B cell (primary cell): Measurements from ENCODE around the gene DGCR8. TPM values are rescaled to one million over a fixed set of nuclear protein-coding genes. Genes with fewer than 3 reads are reported as not detected.

Source experiments
- ATAC-seq: fragments of 200-7000 bp; cut with Tn5 transposase; one replicate; pipeline ENCODE4 v1.10.0; 2021; ENCODE audit warnings: low read depth, mild to moderate bottlenecking, moderate number of reproducible peaks, moderate library complexity
- CTCF ChIA-PET: fragments of 350-600 bp; sonication (Branson Sonifier 250); formaldehyde crosslinking; loops from one replicate; lab custom pipeline; 2021; ENCODE audit warnings: antibody characterized with exemption, inconsistent platforms; lab: Charles Lee
- POLR2A ChIA-PET: fragments of 350-600 bp; sonication (Branson Sonifier 250); formaldehyde crosslinking; loops from one replicate; lab custom pipeline; 2021; ENCODE audit warnings: antibody characterized with exemption; lab: Charles Lee
- DNase-seq: peaks from one replicate; pipeline ENCODE4 v3.0.0; 2013
- H2AFZ ChIP-seq: 2 replicates; pipeline ENCODE4 v1.6.1; 2012; ENCODE audit warnings: mild to moderate bottlenecking, low read depth, low read length; ENCODE audit not compliant: insufficient read depth, poor library complexity, severe bottlenecking
- H3K27ac ChIP-seq, 2 donors: 1 replicate in 1 of 2; 2 replicates in 1 of 2; pipeline ENCODE4 v1.5.1; 2012 to 2013; ENCODE audit warnings: low read length in 2 of 2, mild to moderate bottlenecking in 2 of 2, moderate library complexity in 1 of 2
- H3K27me3 ChIP-seq, 4 experiments: fragments of 200-600 bp in 1 of 4; sonication (generic) in 1 of 4; replicated peaks in 1 of 4; 1 replicate in 2 of 4; 2 replicates in 2 of 4; pipeline versions ENCODE4 v1.6.1 to v1.7.0; 2013 to 2016; ENCODE audit warnings: low read length in 3 of 4, mild to moderate bottlenecking in 2 of 4, mixed read lengths in 1 of 4, moderate library complexity in 1 of 4; ENCODE audit not compliant: insufficient read depth in 4 of 4, control insufficient read depth in 3 of 4; ENCODE audit errors: control extremely low read depth in 1 of 4
- H3K36me3 ChIP-seq, 2 experiments: replicated peaks in 1 of 2; 1 replicate in 1 of 2; 2 replicates in 1 of 2; pipeline versions ENCODE4 v1.6.1 to v1.7.1; 2013; ENCODE audit warnings: low read length in 1 of 2; ENCODE audit not compliant: insufficient read depth in 2 of 2, control insufficient read depth in 1 of 2; ENCODE audit errors: control extremely low read depth in 1 of 2, extremely low read depth in 1 of 2
- H3K4me1 ChIP-seq, 2 donors: fragments of 200-600 bp in 1 of 2; sonication (generic) in 1 of 2; 1 replicate in 1 of 2; 2 replicates in 1 of 2; pipeline versions ENCODE4 v1.5.1 to v1.6.1; 2013 to 2017; ENCODE audit warnings: low read length in 2 of 2; ENCODE audit not compliant: control insufficient read depth in 2 of 2, insufficient read depth in 2 of 2
- H3K4me2 ChIP-seq: replicated peaks from 2 replicates; pipeline ENCODE3; 2012; ENCODE audit warnings: mild to moderate bottlenecking, low read depth, low read length; ENCODE audit not compliant: poor library complexity, severe bottlenecking
- H3K4me3 ChIP-seq, 5 experiments: fragments of 200-600 bp in 1 of 5; sonication (generic) in 1 of 5; 1 replicate in 3 of 5; 2 replicates in 2 of 5; pipeline versions ENCODE4 v1.5.1 to v1.7.0; 2011 to 2016; ENCODE audit warnings: low read length in 4 of 5, mild to moderate bottlenecking in 4 of 5, low read depth in 2 of 5, control low read depth in 1 of 5, moderate library complexity in 1 of 5; ENCODE audit not compliant: insufficient read depth in 1 of 5; ENCODE audit errors: control extremely low read depth in 1 of 5, extremely low read depth in 1 of 5
- H3K79me2 ChIP-seq: fragments of 200-600 bp; sonication (generic); one replicate; pipeline ENCODE4 v1.6.0; 2016; ENCODE audit warnings: low read length; ENCODE audit not compliant: control insufficient read depth, insufficient read depth
- H3K9ac ChIP-seq: fragments of 200-600 bp; sonication (generic); 2 replicates; pipeline ENCODE4 v1.6.1; 2017; ENCODE audit warnings: mild to moderate bottlenecking, low read length, moderate library complexity
- H3K9me3 ChIP-seq, 3 donors: one replicate each; pipeline versions ENCODE4 v1.6.1 to v1.7.1; 2013; ENCODE audit warnings: low read length in 2 of 3; ENCODE audit not compliant: control insufficient read depth in 2 of 3, insufficient read depth in 1 of 3; ENCODE audit errors: control extremely low read depth in 1 of 3
- H4K20me1 ChIP-seq: 2 replicates; pipeline ENCODE4 v1.6.0; 2012; ENCODE audit warnings: mild to moderate bottlenecking, low read length; ENCODE audit not compliant: insufficient read depth, control insufficient read depth, poor library complexity, severe bottlenecking
- H3K27ac Mint-ChIP-seq: one replicate; pipeline ENCODE4 v1.8.0; 2021; ENCODE audit warnings: mixed read lengths
- H3K27me3 Mint-ChIP-seq: one replicate; pipeline ENCODE4 v1.8.0; 2021; ENCODE audit warnings: mixed read lengths
- H3K4me1 Mint-ChIP-seq: one replicate; pipeline ENCODE4 v1.8.0; 2021; ENCODE audit warnings: mixed read lengths
- H3K4me3 Mint-ChIP-seq: one replicate; pipeline ENCODE4 v1.8.0; 2021; ENCODE audit warnings: mixed read lengths
- H3K9me3 Mint-ChIP-seq: one replicate; pipeline ENCODE4 v1.8.0; 2022; ENCODE audit warnings: mixed read lengths; ENCODE audit not compliant: insufficient read depth
- EZH2 ChIP-seq: IDR thresholded peaks from 2 replicates; pipeline ENCODE4 v1.6.1; 2012; ENCODE audit warnings: borderline replicate concordance, low read depth, mild to moderate bottlenecking, moderate library complexity, low read length; ENCODE audit not compliant: insufficient read depth, poor library complexity, severe bottlenecking
- WGBS: methylation state at CpG from one replicate; pipeline ENCODE4 v1.1.5; 2013; ENCODE audit warnings: missing lambda C conversion rate; ENCODE audit not compliant: insufficient coverage; 5-methylcytosine and 5-hydroxymethylcytosine counted together
- intact Hi-C: fragments of 100-400 bp; cut with micrococcal nuclease; formaldehyde crosslinking; loops from one replicate; pipeline ENCODE4 v1.10.0; 2022
- polyA plus RNA-seq: library from polyadenylated mRNA; depleted of rRNA; stranded (reverse); fragments of >200 nt; gene quantifications from 2 replicates; pipeline ENCODE4 v1.2.3, GENCODE V29; 2012
- total RNA-seq, 2 donors: library from RNA; stranded (reverse); fragments of 120-200 nt in 1 of 2; gene quantifications; 1 replicate in 1 of 2; 2 replicates in 1 of 2; pipeline versions ENCODE4 v1.2.3 to v1.2.4, GENCODE V29; 2013 to 2022
- TF ChIP-seq, protein P1 (sequence below): fragments of 200-600 bp; IDR thresholded peaks from one replicate; pipeline ENCODE4 v1.8.0; 2022; ENCODE audit warnings: antibody characterized with exemption, mild to moderate bottlenecking

DGCR8 gene
- total and polyA plus RNA-seq, 2 donors (not counting 1 experiment from before 2014, with no cell fraction given), result 19.6 to 43.2 TPM

DNA sequence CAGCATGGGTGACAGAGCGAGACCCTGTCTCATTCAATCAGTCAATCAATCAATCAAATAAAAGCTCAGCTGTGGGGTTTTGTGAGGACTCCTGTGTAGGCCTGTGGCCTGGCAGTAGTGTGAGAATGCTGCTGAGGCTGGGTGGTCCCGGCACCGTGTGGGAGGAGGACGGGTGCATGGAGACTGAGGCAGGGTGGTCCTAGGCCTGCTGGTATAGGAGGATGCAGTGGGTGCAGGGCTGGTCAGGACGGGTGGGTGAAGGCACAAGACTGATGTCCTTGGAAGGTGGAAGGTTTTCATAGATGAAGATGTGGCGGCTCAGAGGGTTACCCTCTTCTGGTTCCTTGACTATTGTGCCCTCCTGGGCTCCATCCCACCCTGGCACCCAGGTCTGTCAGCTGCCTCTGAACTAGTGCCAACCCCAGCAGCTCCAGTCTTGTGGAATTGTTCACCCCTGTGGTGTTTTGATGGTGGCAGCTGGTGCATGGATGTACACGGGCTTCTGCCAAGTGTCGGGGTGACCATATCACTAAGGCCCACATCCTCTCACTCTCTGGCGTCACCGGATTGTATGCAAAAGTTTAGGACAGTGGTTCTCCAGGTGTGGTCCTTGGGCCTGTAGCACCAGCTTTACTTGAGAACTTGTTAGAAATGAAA lies 35.4 kb upstream of the DGCR8 start:
- TF ChIP-seq EZH2, result no peak
- TF ChIP-seq, protein P1, sequence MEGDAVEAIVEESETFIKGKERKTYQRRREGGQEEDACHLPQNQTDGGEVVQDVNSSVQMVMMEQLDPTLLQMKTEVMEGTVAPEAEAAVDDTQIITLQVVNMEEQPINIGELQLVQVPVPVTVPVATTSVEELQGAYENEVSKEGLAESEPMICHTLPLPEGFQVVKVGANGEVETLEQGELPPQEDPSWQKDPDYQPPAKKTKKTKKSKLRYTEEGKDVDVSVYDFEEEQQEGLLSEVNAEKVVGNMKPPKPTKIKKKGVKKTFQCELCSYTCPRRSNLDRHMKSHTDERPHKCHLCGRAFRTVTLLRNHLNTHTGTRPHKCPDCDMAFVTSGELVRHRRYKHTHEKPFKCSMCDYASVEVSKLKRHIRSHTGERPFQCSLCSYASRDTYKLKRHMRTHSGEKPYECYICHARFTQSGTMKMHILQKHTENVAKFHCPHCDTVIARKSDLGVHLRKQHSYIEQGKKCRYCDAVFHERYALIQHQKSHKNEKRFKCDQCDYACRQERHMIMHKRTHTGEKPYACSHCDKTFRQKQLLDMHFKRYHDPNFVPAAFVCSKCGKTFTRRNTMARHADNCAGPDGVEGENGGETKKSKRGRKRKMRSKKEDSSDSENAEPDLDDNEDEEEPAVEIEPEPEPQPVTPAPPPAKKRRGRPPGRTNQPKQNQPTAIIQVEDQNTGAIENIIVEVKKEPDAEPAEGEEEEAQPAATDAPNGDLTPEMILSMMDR, result no peak
- POLR2A ChIA-PET, result interaction anchor here (0.7 kb wide), 1 partner anchor 102 kb away, joined by 6 read pairs; no protein-coding TSS in a partner anchor
- ATAC-seq, result no peak

DNA sequence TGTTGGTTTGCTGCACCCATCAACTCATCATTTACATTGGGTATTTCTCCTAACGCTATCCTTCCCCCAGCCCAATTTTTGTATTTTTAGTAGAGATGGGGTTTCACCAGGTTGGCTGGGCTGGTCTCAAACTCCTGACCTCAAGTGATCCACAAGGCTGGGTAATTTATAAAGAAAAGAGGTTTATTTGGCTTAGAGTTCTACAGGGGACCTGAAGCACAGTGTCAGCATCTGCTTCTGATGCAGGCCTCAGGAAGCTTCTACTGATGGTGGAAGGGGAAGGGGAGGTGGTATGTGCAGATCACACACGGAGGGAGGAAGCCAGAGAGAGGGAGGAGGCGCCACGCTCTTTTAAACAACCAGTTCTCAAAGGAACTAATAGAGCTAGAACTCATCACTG lies 33.3 kb upstream of the DGCR8 start:
- Mint-ChIP-seq H3K27me3 (no peaks in the 10 kb centered on the region), H3K9me3 (no peaks in the 10 kb centered on the region), H3K27ac (no peak overlapping the region), H3K4me3 (no peak overlapping the region), H3K4me1 (peaks cover 2% of the 10 kb centered on the region)
- peaks cover 0 to 42% of the 10 kb centered on the region in 2 experiments for H3K36me3 ChIP-seq
- TF ChIP-seq, protein P1, result no peak
- no peak for TF ChIP-seq EZH2
- H3K27ac ChIP-seq, result no peak overlapping the region
- peaks cover 0 to 12% (median 0%) of the 10 kb centered on the region in 3 donors for H3K9me3 ChIP-seq
- POLR2A ChIA-PET, result no interaction called here
- no peaks in the 10 kb centered on the region for H3K27me3 ChIP-seq
- no peak overlapping the region for H3K4me3 ChIP-seq
- CTCF ChIA-PET, result interaction anchor here (1.1 kb wide), 1 partner anchor 136 kb away, joined by 3 read pairs; no protein-coding TSS in a partner anchor
- no peak overlapping the region for H3K9ac ChIP-seq
- H2AFZ ChIP-seq, result no peak overlapping the region
- peaks cover 18% of the 10 kb centered on the region for H3K79me2 ChIP-seq
- no peak for DNase-seq
- no peaks in the 10 kb centered on the region for H3K4me1 ChIP-seq
- peaks cover 3% of the 10 kb centered on the region for H4K20me1 ChIP-seq
- no peak overlapping the region for H3K4me2 ChIP-seq
- WGBS, result no CpG with 5 or more reads among the region's 4 CpGs
- no peak for ATAC-seq
- intact Hi-C loops, result no loop called here

More for the DNA sequence above, 35.4 kb upstream of the DGCR8 start:
- Histone ChIP-seq H3K4me2 (no peak overlapping the region), H3K4me1 (no peaks in the 10 kb centered on the region), H3K79me2 (peaks cover 26% of the 10 kb centered on the region), H4K20me1 (peaks cover 3% of the 10 kb centered on the region), H3K27me3 (no peaks in the 10 kb centered on the region), H3K4me3 (no peak overlapping the region), H2AFZ (no peak overlapping the region), H3K27ac (no peak overlapping the region), H3K36me3 (peaks cover 0 to 48% of the 10 kb centered on the region in 2 experiments), H3K9ac (no peak overlapping the region), H3K9me3 (peaks cover 0 to 12% (median 0%) of the 10 kb centered on the region in 3 donors)
- no peak for DNase-seq
- WGBS, result 98% methylated on average over 5 of the region's 10 CpGs
- Mint-ChIP-seq H3K27me3 (no peaks in the 10 kb centered on the region), H3K9me3 (no peaks in the 10 kb centered on the region), H3K4me3 (no peak overlapping the region), H3K27ac (peak overlapping the region; percentile 5), H3K4me1 (peaks cover 2% of the 10 kb centered on the region)
- intact Hi-C loops, result no loop called here
- CTCF ChIA-PET, result no interaction called here
